NAMALWA (cell line): ENCODE measurements around the gene FOXN3.
"Not testable (repeated sequence)": the region's sequence is repeated elsewhere in the genome, so short reads cannot be mapped to it uniquely, and the experiment has no call there.

Experiments used
- DNase-seq: peaks from one replicate; pipeline ENCODE4 v3.0.0-alpha.2; 2015; ENCODE audit warnings: low spot score

Gene FOXN3

GRCh38 chr14:89270439-89271227 is 146.4 kb downstream of the FOXN3 start:
- no peak for DNase-seq

- no peak for DNase-seq
These were observed 147.6 kb downstream of the FOXN3 start for GRCh38 chr14:89269404-89269803.

GRCh38 chr14:89268514-89268913 is 148.5 kb downstream of the FOXN3 start:
- DNase-seq = no peak

- DNase-seq = no peak
These were observed 149.4 kb downstream of the FOXN3 start for GRCh38 chr14:89267656-89268055.

DNA sequence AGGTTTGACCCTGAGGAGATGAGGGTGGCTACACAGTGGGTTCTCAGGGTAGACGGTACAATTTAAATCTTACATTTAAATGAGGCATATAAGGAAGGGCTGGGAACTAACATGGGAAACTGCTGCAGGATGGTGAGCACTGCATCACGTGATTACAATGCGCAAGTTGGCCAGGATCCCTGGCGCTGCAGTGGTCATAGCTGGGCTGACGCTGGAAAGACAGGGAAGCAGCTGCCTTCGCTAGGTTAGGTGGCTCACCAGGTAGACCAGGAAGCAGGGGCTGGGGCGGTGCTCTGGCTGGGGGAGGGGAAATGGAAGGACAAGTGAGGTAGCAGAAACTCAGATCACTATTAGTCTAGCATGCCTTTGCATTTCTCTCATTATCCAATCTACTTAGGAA is 149.9 kb downstream of the FOXN3 start:
- no peak for DNase-seq

- no peak for DNase-seq
These were observed 150.3 kb downstream of the FOXN3 start for GRCh38 chr14:89266754-89267153.

DNA sequence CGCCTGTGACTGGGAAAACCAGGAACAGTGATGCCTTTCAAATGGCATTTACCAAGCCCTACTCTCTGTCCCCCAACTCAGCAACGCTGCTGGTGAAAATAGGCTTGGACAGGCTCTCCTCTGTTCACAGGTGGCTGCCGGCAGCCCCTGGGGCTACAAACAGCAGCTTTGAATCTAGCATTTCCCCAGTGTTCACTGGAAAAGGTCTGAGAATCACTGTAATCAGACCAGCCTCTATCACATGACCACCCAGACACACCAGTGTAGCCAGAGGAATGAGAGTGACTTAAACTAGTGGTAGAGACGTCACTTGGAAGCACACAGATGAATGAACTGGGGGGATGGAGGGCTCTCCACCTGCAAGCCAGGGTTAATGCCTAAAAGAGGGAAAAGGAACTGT is 151.8 kb downstream of the FOXN3 start:
- no peak for DNase-seq

DNA sequence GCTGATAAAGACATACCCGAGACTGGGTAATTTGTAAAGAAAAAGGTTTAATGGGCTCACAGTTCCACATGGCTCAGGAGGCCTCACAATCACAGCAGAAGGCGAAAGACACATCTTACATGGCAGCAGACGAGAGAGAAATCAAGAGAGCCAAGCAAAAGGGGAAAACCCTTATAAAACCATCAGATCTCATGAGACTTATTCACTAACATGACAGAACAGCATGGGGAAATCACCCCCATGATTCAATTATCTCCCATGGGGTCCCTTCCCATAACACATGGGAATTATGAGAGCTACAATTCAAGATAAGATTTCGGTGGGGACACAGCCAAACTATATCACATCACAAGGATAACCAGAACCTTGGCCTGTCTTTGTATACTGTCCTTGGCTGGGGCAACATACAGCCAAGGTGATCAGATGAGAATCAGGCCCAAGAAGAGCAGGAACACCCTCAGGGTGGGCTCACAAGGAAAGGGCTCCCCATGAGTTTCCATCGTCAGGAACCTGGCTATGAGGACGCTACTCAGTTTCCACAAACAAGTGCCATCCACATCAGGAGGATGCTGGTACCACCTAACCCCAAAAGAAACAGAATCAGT is 152.7 kb downstream of the FOXN3 start:
- no peak for DNase-seq

GRCh38 chr14:89262041-89262440 is 155.0 kb downstream of the FOXN3 start:
- no peak for DNase-seq

DNA sequence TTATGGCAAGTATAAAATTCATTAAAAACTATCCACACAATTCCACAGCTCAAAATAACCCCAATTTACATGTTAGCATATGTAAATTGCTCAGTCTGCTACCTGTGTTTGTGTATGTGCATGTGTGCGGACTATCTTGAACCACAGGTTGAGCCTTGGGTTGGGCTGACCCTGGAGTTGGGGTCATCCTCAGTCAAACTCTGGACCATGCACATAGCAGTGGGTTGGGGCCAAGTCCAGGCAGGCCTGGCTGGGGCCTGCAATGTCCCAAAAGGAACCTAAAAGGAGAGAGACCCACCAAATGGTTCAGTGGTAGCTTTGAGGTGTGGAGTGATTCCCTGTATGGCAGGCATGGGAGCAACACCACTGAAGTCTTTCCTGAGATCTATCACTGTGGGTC is 156.1 kb downstream of the FOXN3 start:
- no peak for DNase-seq

DNA sequence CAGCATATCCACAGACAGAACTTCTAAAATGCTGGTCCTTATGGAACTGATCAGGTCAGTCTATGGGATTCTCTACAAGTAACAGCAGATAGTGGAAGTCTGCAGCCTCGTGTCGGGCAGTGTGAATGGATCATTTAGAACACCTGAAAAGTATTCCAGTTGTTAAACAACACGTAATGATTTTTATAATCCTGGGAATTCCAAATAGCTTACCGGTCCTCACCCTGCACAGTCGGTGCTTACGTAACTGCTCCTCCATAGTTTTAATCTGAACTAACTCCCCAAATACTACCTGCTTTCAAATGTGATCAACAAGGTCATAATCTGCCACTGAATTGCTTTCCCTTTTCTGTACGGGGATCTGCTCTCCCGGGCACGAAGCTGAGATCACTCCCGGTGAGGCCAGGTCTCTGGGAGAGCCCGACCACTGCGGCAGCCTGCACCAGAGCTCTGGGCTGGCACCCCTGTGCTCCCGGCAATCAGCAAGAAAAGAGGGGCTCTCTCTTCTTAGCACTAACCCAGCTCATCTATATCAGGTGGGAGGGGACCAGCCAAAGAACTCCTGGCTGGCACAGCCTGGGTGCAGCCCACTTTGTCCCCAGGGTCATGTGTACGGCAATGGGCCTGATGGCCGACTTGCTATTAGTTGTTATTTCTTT is 157.0 kb downstream of the FOXN3 start:
- no peak for DNase-seq

DNA sequence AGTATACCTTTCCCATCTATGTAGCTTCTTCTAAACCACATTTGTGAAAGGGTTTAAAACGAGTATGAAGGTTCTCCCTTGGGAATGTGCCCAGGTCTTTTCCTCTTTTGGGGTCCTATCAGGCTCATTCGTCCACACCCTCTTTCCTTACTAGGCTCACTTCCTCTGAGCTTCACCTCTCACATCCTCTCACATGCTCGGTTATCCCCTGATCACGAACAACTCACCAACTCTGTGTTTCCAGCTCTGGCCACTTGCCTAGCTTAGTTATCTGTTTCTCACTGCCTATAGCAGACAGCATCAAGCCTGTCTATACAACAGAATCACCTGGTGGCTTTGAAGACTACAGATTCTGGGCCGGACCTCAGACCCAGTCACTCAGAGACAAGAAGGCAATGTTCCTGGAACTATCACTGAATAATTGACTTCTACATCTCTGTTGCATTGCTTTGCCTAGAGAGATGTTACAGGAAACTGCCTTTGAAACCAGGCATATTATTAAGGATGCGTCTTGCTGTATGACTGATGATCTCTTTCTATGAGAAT is 158.2 kb downstream of the FOXN3 start:
- DNase-seq = no peak

DNA sequence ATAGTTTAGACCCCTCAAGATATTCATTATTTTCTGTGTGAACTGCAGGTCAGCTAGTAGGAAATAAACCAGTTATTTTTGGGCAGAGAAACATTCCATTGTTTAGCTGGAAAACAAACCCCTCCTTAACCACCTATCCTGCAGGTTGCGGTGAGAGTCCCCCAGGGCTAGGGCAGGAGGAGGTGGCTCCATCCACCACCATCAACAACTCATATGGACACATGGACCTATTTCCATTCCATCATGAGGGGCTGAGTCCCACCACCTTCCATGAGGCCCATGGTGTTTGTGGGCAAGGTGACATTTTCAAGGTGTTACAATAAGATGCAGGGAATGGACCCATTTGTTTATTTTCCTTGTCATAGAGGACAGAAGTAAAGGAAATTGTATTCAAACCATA is 160.1 kb downstream of the FOXN3 start:
- DNase-seq = no peak

DNA sequence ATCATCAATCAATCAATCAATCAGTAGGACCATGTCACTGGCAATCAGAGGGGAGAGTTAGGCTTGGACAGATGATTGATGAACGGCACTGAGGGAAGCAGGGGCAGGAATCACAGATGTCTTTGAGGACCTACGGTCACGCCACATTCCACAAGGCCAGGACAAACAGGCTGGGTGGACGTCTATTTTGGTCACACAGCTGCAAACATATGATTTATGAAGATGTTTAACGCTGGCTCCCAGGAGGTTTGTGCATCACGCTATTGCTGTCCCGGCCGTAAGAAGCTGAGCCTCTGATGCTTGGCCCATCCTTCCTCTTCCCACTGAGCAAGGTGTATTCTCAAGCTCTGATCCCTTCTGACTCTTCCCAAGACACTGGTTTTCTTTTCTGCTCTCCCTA is 160.8 kb downstream of the FOXN3 start:
- DNase-seq = no peak

- DNase-seq = no peak
These were observed 161.2 kb downstream of the FOXN3 start for GRCh38 chr14:89255852-89256251.

- DNase-seq = no peak
These were observed 162.0 kb downstream of the FOXN3 start for GRCh38 chr14:89255012-89255411.

DNA sequence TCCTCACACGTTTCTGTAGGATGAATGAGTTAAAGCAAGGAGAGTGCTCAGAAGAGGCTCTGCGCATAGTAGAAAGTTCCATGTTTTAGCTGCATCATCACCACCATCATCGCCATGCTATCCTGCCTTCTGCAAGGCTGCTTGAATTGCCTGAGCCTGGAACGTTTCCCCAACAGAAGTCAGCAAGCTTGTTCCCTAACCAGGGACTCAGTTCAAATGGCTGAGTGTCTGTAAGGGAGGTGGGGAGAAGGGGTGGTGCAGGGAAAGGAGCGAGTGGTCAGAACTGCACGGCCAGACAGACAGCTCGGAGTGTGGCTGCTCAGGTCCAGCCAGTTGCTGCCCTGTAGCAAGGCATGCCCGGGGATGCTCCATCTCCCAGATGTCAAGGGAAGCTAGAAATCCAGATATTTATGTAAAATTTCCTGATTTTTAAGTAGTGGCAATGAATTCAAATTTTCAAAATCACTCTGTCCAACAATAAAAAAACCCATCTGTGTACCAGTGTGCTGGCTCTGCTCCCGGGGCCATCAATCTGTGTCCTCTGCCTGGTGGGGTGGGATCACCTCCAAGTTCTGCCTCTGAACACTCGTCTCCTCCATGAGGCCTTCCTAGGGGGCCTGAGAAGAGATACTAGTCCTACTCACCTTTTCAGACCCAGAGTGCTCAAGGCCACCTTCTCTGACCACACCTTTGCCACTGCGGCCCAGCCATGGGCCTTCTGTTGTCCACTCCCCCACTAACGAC is 162.7 kb downstream of the FOXN3 start:
- DNase-seq = no peak

GRCh38 chr14:89252887-89253532 is 164.0 kb downstream of the FOXN3 start:
- no peak for DNase-seq

- DNase-seq = no peak
These were observed 166.0 kb downstream of the FOXN3 start for GRCh38 chr14:89251061-89251460.

- not testable (repeated sequence) for DNase-seq
These were observed 166.4 kb downstream of the FOXN3 start for GRCh38 chr14:89250655-89250975.

GRCh38 chr14:89249972-89250654 is 166.9 kb downstream of the FOXN3 start:
- no peak for DNase-seq
